Melanocyte of skin (primary cell): Measurements from ENCODE around the gene NLE1. TPM values are rescaled to one million over a fixed set of nuclear protein-coding genes. Genes with fewer than 3 reads are reported as not detected.

ENCODE experiments used
- small RNA-seq, 2 donors: library from RNA; depleted of rRNA; stranded (forward); fragments of <200 nt; gene quantifications; one replicate each; pipeline ENCODE3, GENCODE V24; 2012
- total RNA-seq, 2 donors: library from RNA; depleted of rRNA; stranded (reverse); fragments of >200 nt; gene quantifications; 2 replicates each; pipeline ENCODE4 v1.2.3, GENCODE V29; 2012

Gene NLE1
- total RNA-seq: 10 to 100 TPM in 1 of 2 donors, 1 to 10 TPM in 1; 10.0 to 20.0 TPM

DNA sequence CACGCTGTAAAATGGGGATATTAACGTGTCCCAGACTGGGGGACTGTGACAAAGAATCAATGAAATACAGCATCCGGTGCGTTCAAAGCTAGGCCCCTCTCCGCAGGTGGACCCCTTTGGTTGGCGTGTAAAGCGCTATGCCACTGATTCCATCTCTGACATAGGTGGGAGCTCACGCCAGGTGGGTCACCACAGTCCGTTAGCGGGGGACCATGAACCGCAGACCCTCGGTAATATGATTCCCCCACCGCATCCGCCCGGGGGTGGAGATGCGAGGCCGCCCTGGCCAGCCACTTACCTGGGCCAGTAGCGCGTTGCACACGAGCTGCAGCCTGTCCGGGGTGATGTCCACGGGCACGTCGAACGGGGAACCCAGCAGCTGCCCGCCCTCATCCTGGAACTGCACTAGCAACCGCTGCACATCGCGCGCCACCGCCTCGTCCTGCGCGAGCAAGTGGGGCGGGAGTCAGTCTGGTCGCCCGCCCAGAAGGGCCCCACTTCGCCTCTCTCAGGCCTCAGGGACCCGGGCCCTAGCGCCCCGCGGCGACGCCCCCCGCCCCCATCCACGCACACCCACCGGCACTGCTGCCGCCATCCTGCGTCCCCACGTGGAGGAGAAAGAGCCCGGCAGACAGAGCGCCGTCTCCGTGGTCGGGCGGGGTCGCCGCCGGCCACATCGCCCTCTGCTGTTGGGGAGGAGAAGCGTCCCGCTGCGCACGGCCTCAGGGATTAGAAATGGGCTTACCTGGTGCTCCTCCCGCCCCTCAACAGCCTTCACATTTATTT lies at the start of gene NLE1:
NLE1 (minus strand) TSS at position 623 of the 786 bp plus-strand sequence; CDS start at position 595, 28 bp downstream.

GRCh38 chr17:35147375-35147905 lies 5.3 kb upstream of the NLE1 start, which contains the start of gene UNC45B:
UNC45B (plus strand) TSS chr17:35147817; CDS start chr17:35148264, 447 bp downstream.

GRCh38 chr17:35121315-35121714 lies 20.8 kb downstream of the NLE1 start, which contains the start of gene FNDC8:
FNDC8 (plus strand) TSS chr17:35121615; CDS start chr17:35121694, 79 bp downstream.

GRCh38 chr17:35119370-35120165 lies 22.5 kb downstream of the NLE1 start, which contains the start of gene RAD51D:
RAD51D (minus strand) TSS chr17:35119860; CDS start chr17:35119613, 247 bp downstream.

Small RNAs within 50 kb of the gene (small RNA-seq; reads per million reads assigned to genes)
- gene RNU6-840P: 0 reads per million in 2 donors

Other genes with a start within 250 kb of the NLE1 start
- 1 to 10 TPM in 1 of 2 donors, under 1 TPM in 1; 0.67 to 2.8 TPM for gene CCT6B, start 180.8 kb downstream of the NLE1 start, total RNA-seq
- gene ZNF830, start 180.8 kb downstream of the NLE1 start, total RNA-seq: 1 to 10 TPM; 6.9 to 10.0 TPM
- gene LIG3, start 161.8 kb downstream of the NLE1 start, total RNA-seq: 10 to 100 TPM; 27.9 to 30.6 TPM
- 1 to 10 TPM; 10.0 TPM for gene RFFL, start 78.6 kb downstream of the NLE1 start, total RNA-seq
- 1 to 10 TPM; 9.6 to 9.7 TPM for gene RAD51D, start 22.4 kb downstream of the NLE1 start, total RNA-seq
- not detected for gene FNDC8, start 20.7 kb downstream of the NLE1 start, total RNA-seq
- not detected for gene UNC45B, start 5.5 kb upstream of the NLE1 start, total RNA-seq
- gene SLC35G3, start 52.1 kb upstream of the NLE1 start, total RNA-seq: not detected
- gene SLFN5, start 100.8 kb upstream of the NLE1 start, total RNA-seq: 100 to 1,000 TPM in 1 of 2 donors, 10 to 100 TPM in 1; 61.9 to 125 TPM
- gene SLFN11, start 231.3 kb upstream of the NLE1 start, total RNA-seq: 10 to 100 TPM; 25.1 to 51.3 TPM